AG09319 (cell line): ENCODE data around the gene YES1.

Experiments used
- DNase-seq: peaks from one replicate; pipeline ENCODE4 v3.0.0-alpha.2; 2010; ENCODE audit warnings: low read depth; ENCODE audit errors: extremely low read depth
- CTCF ChIP-seq: IDR thresholded peaks from 2 replicates; pipeline ENCODE4 v1.5.1; 2011; ENCODE audit warnings: low read depth, mild to moderate bottlenecking, inconsistent platforms, low read length, moderate library complexity

Gene YES1

GRCh38 chr18:816869-817268 lies 4.8 kb upstream of the YES1 start:
- DNase-seq: no peak
- no peak for TF ChIP-seq CTCF

GRCh38 chr18:816088-816653 lies 4.1 kb upstream of the YES1 start:
- TF ChIP-seq CTCF: no peak
- DNase-seq: no peak

- no peak for DNase-seq
- TF ChIP-seq CTCF: no peak
Measured at GRCh38 chr18:815353-815752, 3.3 kb upstream of the YES1 start.

GRCh38 chr18:814300-815084 lies 2.5 kb upstream of the YES1 start:
- no peak for DNase-seq
- TF ChIP-seq CTCF: no peak

GRCh38 chr18:813172-814071 lies 1.4 kb upstream of the YES1 start:
- no peak for DNase-seq
- TF ChIP-seq CTCF: no peak

GRCh38 chr18:812376-813171 lies 532 bp upstream of the YES1 start:
- DNase-seq: peak; percentile 45
- no peak for TF ChIP-seq CTCF
